Measurements from ENCODE around the gene ARIH1.
A peak's percentile ranks its signal among the peaks of the same experiment; 100 is the strongest.
"Not testable (repeated sequence)": the region's sequence is repeated elsewhere in the genome, so short reads cannot be mapped to it uniquely, and the experiment has no call there.

The ARIH1 gene

GRCh38 chr15:72473614-72474465, at the start of gene ARIH1:
Gene ARIH1 (plus strand): TSS chr15:72474330. CDS start chr15:72474640, 310 bp downstream.
- DNase-seq: peak; percentile 98

GRCh38 chr15:72426753-72427152, 47.4 kb upstream of the ARIH1 start:
- DNase-seq: no peak

GRCh38 chr15:72437650-72438316, 36.3 kb upstream of the ARIH1 start:
- no peak for DNase-seq

- not testable (repeated sequence) for DNase-seq
Measured at GRCh38 chr15:72442848-72443247, 31.3 kb upstream of the ARIH1 start.

- DNase-seq: no peak
Measured at GRCh38 chr15:72445426-72445825, 28.7 kb upstream of the ARIH1 start.

GRCh38 chr15:72450805-72451204, 23.3 kb upstream of the ARIH1 start:
- DNase-seq: no peak

- no peak for DNase-seq
Measured at GRCh38 chr15:72451224-72451623, 22.9 kb upstream of the ARIH1 start.

GRCh38 chr15:72456684-72457083, 17.4 kb upstream of the ARIH1 start:
- no peak for DNase-seq

GRCh38 chr15:72460402-72460801, 13.7 kb upstream of the ARIH1 start:
- DNase-seq: no peak

GRCh38 chr15:72463702-72464101, 10.4 kb upstream of the ARIH1 start:
- DNase-seq: no peak

- peak; percentile 44 for DNase-seq
Measured at GRCh38 chr15:72464251-72464650, 9.9 kb upstream of the ARIH1 start.

- DNase-seq: no peak
Measured at GRCh38 chr15:72468103-72468502, 6.0 kb upstream of the ARIH1 start.

GRCh38 chr15:72472992-72473610, 1.0 kb upstream of the ARIH1 start:
- DNase-seq: peak; percentile 15

GRCh38 chr15:72474466-72474911, 359 bp downstream of the ARIH1 start:
- no peak for DNase-seq

GRCh38 chr15:72474912-72475628, 940 bp downstream of the ARIH1 start:
- peak; percentile 84 for DNase-seq

GRCh38 chr15:72475674-72476073, 1.5 kb downstream of the ARIH1 start:
- DNase-seq: no peak

GRCh38 chr15:72476330-72476729, 2.2 kb downstream of the ARIH1 start:
- not testable (repeated sequence) for DNase-seq

- no peak for DNase-seq
Measured at GRCh38 chr15:72481015-72481659, 7.0 kb downstream of the ARIH1 start.

GRCh38 chr15:72482275-72482674, 8.1 kb downstream of the ARIH1 start:
- no peak for DNase-seq

- no peak for DNase-seq
Measured at GRCh38 chr15:72483279-72483678, 9.1 kb downstream of the ARIH1 start.

GRCh38 chr15:72486144-72486543, 12.0 kb downstream of the ARIH1 start:
- DNase-seq: no peak

- DNase-seq: no peak
Measured at GRCh38 chr15:72487070-72487797, 13.1 kb downstream of the ARIH1 start.

Data from suppressor macrophage treated with lipopolysaccharide for 4 hours (primary cell).